Fibroblast of lung (primary cell): ENCODE measurements around the gene SH3GL2. TPM values are rescaled to one million over a fixed set of nuclear protein-coding genes. Genes with fewer than 3 reads are reported as not detected.

Source experiments
- DNase-seq, 2 donors: peaks; one replicate each; pipeline versions ENCODE4 v3.0.0 to v3.0.0-alpha.2; 2010; ENCODE audit warnings: low read depth in 2 of 2
- H2AFZ ChIP-seq: 2 replicates; pipeline ENCODE4 v1.5.1; 2012; ENCODE audit warnings: low read length, control low read depth, inconsistent platforms
- H3K27ac ChIP-seq: 2 replicates; pipeline ENCODE4 v1.5.1; 2011; ENCODE audit warnings: low read length, control low read depth; ENCODE audit not compliant: insufficient read depth
- H3K27me3 ChIP-seq: 2 replicates; pipeline ENCODE4 v1.5.1; 2011; ENCODE audit warnings: mild to moderate bottlenecking, low read length; ENCODE audit not compliant: control insufficient read depth, insufficient read depth
- H3K36me3 ChIP-seq: 2 replicates; pipeline ENCODE4 v1.5.1; 2011; ENCODE audit warnings: low read length; ENCODE audit not compliant: control insufficient read depth, insufficient read depth
- H3K4me1 ChIP-seq: 2 replicates; pipeline ENCODE4 v1.5.1; 2011; ENCODE audit warnings: low read length; ENCODE audit not compliant: control insufficient read depth, insufficient read depth; ENCODE audit errors: extremely low read depth
- H3K4me2 ChIP-seq: 2 replicates; pipeline ENCODE4 v1.5.1; 2011; ENCODE audit warnings: low read length, control low read depth; ENCODE audit not compliant: insufficient read depth; ENCODE audit errors: extremely low read depth
- H3K4me3 ChIP-seq, 4 experiments: fragments of 200-600 bp in 1 of 4; sonication (generic) in 1 of 4; replicated peaks in 1 of 4; 2 replicates each; pipeline ENCODE4 v1.5.1; 2011 to 2016; ENCODE audit warnings: low read length in 4 of 4, low read depth in 3 of 4, mild to moderate bottlenecking in 3 of 4, control low read depth in 2 of 4, inconsistent platforms in 1 of 4, mixed read lengths in 1 of 4; ENCODE audit not compliant: insufficient read depth in 1 of 4; ENCODE audit errors: control extremely low read depth in 1 of 4
- H3K79me2 ChIP-seq: 2 replicates; pipeline ENCODE4 v1.5.1; 2012; ENCODE audit warnings: mild to moderate bottlenecking, low read length, inconsistent platforms; ENCODE audit not compliant: control insufficient read depth, insufficient read depth
- H3K9ac ChIP-seq: 2 replicates; pipeline ENCODE4 v1.5.1; 2011; ENCODE audit warnings: mild to moderate bottlenecking, low read length, control low read depth; ENCODE audit not compliant: insufficient read depth
- H3K9me3 ChIP-seq: 2 replicates; pipeline ENCODE4 v1.5.1; 2012; ENCODE audit warnings: low read depth, low read length; ENCODE audit not compliant: control insufficient read depth, insufficient read depth
- H4K20me1 ChIP-seq: 2 replicates; pipeline ENCODE4 v1.5.1; 2011; ENCODE audit warnings: low read length; ENCODE audit not compliant: control insufficient read depth, insufficient read depth; ENCODE audit errors: extremely low read depth
- CTCF ChIP-seq, 2 donors: IDR thresholded peaks in 1 of 2; conservative IDR thresholded peaks in 1 of 2; 1 replicate in 1 of 2; 2 replicates in 1 of 2; pipeline ENCODE4 v1.5.1; 2011 to 2012; ENCODE audit warnings: low read length in 2 of 2, control low read depth in 1 of 2, inconsistent platforms in 1 of 2, low read depth in 1 of 2, mild to moderate bottlenecking in 1 of 2
- EZH2 ChIP-seq: IDR thresholded peaks from 2 replicates; pipeline ENCODE4 v1.5.1; 2012; ENCODE audit warnings: low read length, control low read depth, mild to moderate bottlenecking; ENCODE audit errors: missing control alignments
- polyA plus RNA-seq, 2 donors: library from polyadenylated mRNA; depleted of rRNA in 1 of 2; stranded (reverse) in 1 of 2; unstranded in 1 of 2; fragments of >200 nt; gene quantifications; 2 replicates each; pipeline ENCODE4 v1.2.1, GENCODE V29; 2011 to 2012; ENCODE audit warnings: missing spikeins in 1 of 2
- total RNA-seq: library from RNA; depleted of rRNA; stranded (reverse); fragments of >200 nt; gene quantifications from 2 replicates; pipeline ENCODE4 v1.2.1, GENCODE V29; 2014

SH3GL2 gene
- total and polyA plus RNA-seq, 2 donors (not counting 1 experiment from before 2014, with no cell fraction given): 0.17 TPM; not detected in 1

- Histone ChIP-seq H3K4me2 (no peak overlapping the region), H3K4me1 (no peaks in the 10 kb centered on the region), H3K27ac (no peak overlapping the region), H3K9ac (no peak overlapping the region), H4K20me1 (no peaks in the 10 kb centered on the region), H2AFZ (no peak overlapping the region), H3K9me3 (no peaks in the 10 kb centered on the region), H3K4me3 (no peak overlapping the region), H3K27me3 (no peaks in the 10 kb centered on the region), H3K36me3 (no peaks in the 10 kb centered on the region), H3K79me2 (no peaks in the 10 kb centered on the region)
- TF ChIP-seq CTCF (conservative IDR thresholded peaks at IDR 0.05 in 1 of 2, IDR thresholded peaks at IDR 0.05 in 1 of 2; ENCODE audit: low read depth in 1 of 2, low read length in 2 of 2) (no peak), EZH2 (no peak)
- DNase-seq: no peak
These were observed 10.1 kb downstream of the SH3GL2 start for GRCh38 chr9:17588941-17589340.

GRCh38 chr9:17589771-17590170 is 10.9 kb downstream of the SH3GL2 start:
- no peak overlapping the region for H2AFZ ChIP-seq
- H3K4me3 ChIP-seq: no peak overlapping the region
- H4K20me1 ChIP-seq: no peaks in the 10 kb centered on the region
- no peaks in the 10 kb centered on the region for H3K79me2 ChIP-seq
- H3K4me2 ChIP-seq: no peak overlapping the region
- no peak for DNase-seq
- no peak overlapping the region for H3K27ac ChIP-seq
- no peaks in the 10 kb centered on the region for H3K4me1 ChIP-seq
- H3K27me3 ChIP-seq: no peaks in the 10 kb centered on the region
- no peaks in the 10 kb centered on the region for H3K36me3 ChIP-seq
- TF ChIP-seq CTCF (conservative IDR thresholded peaks at IDR 0.05 in 1 of 2, IDR thresholded peaks at IDR 0.05 in 1 of 2; ENCODE audit: low read depth in 1 of 2, low read length in 2 of 2) (no peak), EZH2 (no peak)
- H3K9me3 ChIP-seq: no peaks in the 10 kb centered on the region
- no peak overlapping the region for H3K9ac ChIP-seq

- H3K4me3 ChIP-seq: no peak overlapping the region
- H4K20me1 ChIP-seq: no peaks in the 10 kb centered on the region
- H2AFZ ChIP-seq: no peak overlapping the region
- no peaks in the 10 kb centered on the region for H3K36me3 ChIP-seq
- no peak overlapping the region for H3K27ac ChIP-seq
- no peak overlapping the region for H3K9ac ChIP-seq
- no peak for DNase-seq
- H3K4me1 ChIP-seq: no peaks in the 10 kb centered on the region
- H3K27me3 ChIP-seq: no peaks in the 10 kb centered on the region
- H3K4me2 ChIP-seq: no peak overlapping the region
- TF ChIP-seq EZH2 (no peak), CTCF (conservative IDR thresholded peaks at IDR 0.05 in 1 of 2, IDR thresholded peaks at IDR 0.05 in 1 of 2; ENCODE audit: low read depth in 1 of 2, low read length in 2 of 2) (no peak)
- H3K79me2 ChIP-seq: no peaks in the 10 kb centered on the region
- H3K9me3 ChIP-seq: no peaks in the 10 kb centered on the region
These were observed 16.1 kb downstream of the SH3GL2 start for GRCh38 chr9:17594961-17595360.
